HTERT RPE-1 (cell line): ENCODE measurements around the gene WNT2.

ENCODE experiments used
- in situ Hi-C: fragments of 300-500 bp; cut with MboI; formaldehyde crosslinking; loops from 4 replicates; pipeline ENCODE4 v1.14.3; 2020; ENCODE audit warnings: low sequenced_read_pairs

The WNT2 gene

GRCh38 chr7:117322741-117323304, at the start of gene WNT2:
WNT2 (minus strand) TSS chr7:117323058; CDS start chr7:117322989, 69 bp downstream.
- in situ Hi-C loops, result no loop called here

- in situ Hi-C loops, result no loop called here
Observed at GRCh38 chr7:117372073-117372472, 49.2 kb upstream of the WNT2 start.

- in situ Hi-C loops, result no loop called here
Observed at GRCh38 chr7:117364339-117365080, 41.7 kb upstream of the WNT2 start.

GRCh38 chr7:117362294-117362888, 39.5 kb upstream of the WNT2 start:
- in situ Hi-C loops, result no loop called here

DNA sequence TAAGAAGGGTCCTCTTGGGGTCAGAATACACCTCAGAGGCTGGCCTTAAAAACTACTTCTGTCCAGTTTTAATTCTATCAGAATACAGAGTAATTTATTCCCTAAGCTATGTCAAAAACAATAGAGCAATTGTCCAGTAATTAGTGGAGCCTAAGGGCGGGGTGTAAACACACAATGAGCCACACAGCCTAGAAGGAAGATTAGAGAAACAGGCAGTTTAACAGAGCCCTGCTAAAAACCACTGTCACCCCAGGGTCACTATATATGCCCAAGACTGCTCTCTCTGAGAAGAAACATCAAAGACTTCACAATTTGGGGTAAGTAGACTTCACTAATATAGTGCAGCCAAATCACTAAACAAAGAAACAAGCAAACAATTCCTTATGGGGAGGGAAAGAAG, 27.2 kb upstream of the WNT2 start:
- in situ Hi-C loops, result no loop called here

DNA sequence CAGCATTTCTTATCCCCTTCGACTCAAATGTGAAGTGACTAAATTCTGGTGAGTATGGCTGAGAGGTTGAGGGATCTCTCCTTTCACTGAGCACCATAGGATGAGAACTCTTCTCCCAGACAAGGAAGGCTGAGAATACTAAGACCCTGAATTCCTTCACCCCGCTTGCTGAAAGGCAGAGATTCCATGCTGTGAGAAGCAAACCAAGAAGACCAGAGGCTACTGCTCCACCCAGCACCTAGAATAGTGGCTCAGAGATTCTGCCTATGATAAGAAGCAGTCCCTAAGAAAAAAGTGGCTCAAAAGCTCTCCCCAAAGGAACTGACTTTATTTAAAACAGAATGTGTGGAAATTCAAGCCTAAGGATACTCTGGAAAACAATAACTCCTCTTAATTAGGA, 26.7 kb upstream of the WNT2 start:
- in situ Hi-C loops, result no loop called here

DNA sequence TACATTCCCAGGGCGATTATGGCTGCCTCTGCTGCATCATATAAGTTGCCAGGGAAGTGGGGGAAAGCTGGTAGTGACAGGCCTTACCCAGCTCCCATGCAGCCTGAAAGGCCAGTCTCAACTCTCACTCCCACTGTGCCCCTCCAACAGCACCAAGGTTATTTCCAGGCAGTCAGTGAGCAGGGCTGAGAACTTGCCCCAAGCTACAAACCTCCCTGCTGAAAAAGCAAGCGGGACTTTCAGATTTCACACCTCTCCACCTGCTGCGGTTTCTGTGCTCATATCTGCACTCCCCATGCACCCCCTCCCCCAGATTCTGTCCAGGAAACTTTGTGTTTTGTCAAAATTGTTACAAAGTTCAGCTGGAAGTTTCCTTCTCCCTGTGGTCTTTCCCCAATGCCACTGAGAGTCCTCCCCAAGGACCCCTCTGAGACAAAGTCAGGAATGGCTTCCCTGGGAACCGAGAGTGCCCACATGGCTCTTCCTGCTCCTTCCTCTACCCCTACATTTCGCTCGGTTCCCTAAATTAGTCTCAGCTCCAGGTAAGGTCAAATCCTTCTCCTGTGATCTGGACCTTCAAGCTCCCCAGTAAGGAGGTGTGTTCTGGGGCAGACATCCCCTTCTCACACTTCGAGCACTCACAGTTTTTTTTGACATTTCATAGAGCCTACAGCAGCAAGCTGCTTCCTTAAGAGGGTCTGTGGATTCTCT, 25.3 kb upstream of the WNT2 start:
- in situ Hi-C loops, result no loop called here

- in situ Hi-C loops, result no loop called here
Observed at GRCh38 chr7:117347480-117347879, 24.6 kb upstream of the WNT2 start.

DNA sequence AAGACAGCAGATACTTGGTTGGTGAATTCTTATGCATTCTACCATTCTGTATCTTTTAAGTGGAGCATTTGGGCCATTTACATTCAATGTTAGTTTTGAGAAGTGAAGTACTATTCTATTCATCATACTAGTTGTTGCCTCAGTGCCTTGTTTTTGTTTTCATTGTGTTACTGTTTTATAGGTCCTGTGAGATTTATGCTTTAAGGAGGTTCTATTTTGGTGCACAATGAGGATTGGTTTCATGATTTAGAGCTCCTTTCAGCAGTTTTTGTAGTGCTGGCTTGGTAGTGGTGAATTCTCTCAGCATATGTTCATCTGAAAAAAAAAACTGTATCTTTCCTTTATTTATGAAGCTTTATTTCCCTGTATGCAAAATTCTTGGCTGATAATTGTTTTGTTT, 23.3 kb upstream of the WNT2 start:
- in situ Hi-C loops, result no loop called here

DNA sequence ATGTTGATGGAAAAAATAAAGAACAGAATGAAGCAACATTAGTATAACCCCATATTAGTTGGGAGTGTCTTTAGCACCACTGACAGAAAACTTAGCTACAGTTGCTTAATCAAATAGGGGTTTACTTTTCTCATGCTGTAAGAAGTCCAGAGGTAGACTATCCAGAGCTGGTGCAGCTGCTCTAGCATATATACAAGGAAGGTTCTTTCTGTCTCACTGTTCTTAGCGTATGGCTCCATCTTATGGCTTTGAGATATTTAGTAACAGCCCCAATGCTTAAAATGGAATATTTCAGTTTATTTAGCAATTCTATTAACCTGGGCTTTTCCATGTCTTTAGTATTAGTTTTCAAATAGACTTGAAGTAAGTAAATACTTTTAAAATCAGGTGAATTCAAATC, 15.2 kb upstream of the WNT2 start:
- in situ Hi-C loops, result no loop called here

DNA sequence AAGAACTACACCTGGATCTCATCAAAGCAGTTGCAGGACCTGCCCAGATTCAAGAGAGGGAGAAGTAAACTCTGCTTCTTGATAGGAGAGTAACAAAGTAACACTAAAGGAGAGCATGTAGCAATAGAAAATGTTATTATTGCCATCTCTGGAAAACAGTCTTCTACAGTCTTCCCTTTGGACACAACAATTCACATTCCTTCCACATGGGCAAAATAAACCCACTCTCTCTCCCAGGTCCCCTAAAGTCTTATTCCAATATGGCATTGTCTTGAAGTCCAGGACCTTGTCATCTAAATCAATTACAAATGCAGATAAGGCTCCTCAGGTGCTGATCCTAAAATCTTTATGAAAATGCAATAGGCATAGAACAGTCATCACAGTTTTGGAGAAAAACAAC, 10.3 kb upstream of the WNT2 start:
- in situ Hi-C loops, result no loop called here

DNA sequence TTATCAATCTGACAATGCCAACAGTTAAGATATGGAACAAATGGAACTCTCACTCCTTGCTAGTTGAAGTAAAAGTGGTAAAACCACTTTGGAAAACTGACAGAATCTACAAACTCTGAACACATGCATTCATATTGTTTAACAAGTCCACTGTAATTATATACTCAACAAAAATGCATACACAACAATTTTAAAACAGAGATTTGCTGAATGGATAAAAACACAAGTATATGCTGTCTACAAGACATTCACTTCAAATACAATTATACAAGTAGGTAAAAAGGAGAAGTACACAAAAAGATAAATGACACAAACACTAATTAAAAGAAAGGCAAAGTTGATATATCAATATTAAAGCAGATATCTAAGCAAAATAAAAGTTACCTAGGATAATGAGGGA, 9.2 kb upstream of the WNT2 start:
- in situ Hi-C loops, result no loop called here

GRCh38 chr7:117325836-117326235, 3.0 kb upstream of the WNT2 start:
- in situ Hi-C loops, result no loop called here

- in situ Hi-C loops, result no loop called here
Observed at GRCh38 chr7:117324960-117325359, 2.1 kb upstream of the WNT2 start.

DNA sequence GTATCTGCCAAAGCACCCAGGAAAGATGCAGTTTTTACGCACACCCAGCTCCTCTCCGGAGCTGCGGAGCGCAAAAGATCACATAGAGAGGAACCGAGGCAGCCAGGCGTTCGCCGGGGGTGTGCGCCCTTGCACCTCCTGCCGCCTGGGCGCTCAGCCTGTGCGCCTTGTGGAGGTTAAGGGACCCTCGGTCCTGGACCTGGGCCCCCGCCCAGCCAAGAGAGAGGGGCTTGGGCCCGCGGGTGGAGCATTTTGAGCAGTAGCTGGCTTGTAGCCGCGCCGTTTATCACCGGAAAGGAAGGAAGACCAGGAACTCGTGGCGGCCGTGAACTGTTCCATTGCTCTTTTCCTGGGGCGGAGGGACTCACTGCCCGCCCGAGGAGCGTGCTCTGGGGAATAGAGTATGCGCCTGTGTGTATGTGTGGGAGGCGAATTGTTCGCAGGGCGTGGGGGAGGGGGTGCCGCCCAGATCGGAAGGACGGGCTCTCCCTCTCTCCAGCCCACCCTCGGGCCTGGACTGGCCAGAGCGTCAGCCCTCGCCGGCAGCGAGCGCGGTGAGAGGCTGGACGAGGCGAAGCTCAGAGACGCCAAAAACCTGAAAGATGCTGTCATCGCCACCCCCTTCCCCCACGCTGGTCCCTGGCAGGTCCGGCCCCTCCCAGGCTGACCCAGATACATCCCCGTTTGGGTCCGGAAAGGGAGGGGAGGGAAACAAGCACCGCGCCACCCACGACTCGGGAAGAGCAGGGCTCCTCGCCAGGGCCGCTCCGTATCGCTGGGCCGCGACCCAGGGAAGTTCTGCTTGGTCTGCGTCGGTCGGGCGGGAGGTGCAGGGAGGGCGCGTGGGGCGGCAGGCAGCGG, 1.2 kb upstream of the WNT2 start:
- in situ Hi-C loops, result no loop called here

GRCh38 chr7:117323305-117323850, 520 bp upstream of the WNT2 start:
- in situ Hi-C loops, result no loop called here

- in situ Hi-C loops, result no loop called here
Observed at GRCh38 chr7:117320523-117320922, 2.3 kb downstream of the WNT2 start.

GRCh38 chr7:117319181-117319580, 3.7 kb downstream of the WNT2 start:
- in situ Hi-C loops, result no loop called here

- in situ Hi-C loops, result no loop called here
Observed at GRCh38 chr7:117313582-117313981, 9.3 kb downstream of the WNT2 start.
